B cell (primary cell): ENCODE results near the gene PTPRM. TPM values are rescaled to one million over a fixed set of nuclear protein-coding genes. Genes with fewer than 3 reads are reported as not detected.

Source experiments
- ATAC-seq: fragments of 200-7000 bp; cut with Tn5 transposase; one replicate; pipeline ENCODE4 v1.10.0; 2021; ENCODE audit warnings: low read depth, mild to moderate bottlenecking, moderate number of reproducible peaks, moderate library complexity
- CTCF ChIA-PET: fragments of 350-600 bp; sonication (Branson Sonifier 250); formaldehyde crosslinking; loops from one replicate; lab custom pipeline; 2021; ENCODE audit warnings: antibody characterized with exemption, inconsistent platforms; lab: Charles Lee
- POLR2A ChIA-PET: fragments of 350-600 bp; sonication (Branson Sonifier 250); formaldehyde crosslinking; loops from one replicate; lab custom pipeline; 2021; ENCODE audit warnings: antibody characterized with exemption; lab: Charles Lee
- DNase-seq: peaks from one replicate; pipeline ENCODE4 v3.0.0; 2013
- H2AFZ ChIP-seq: 2 replicates; pipeline ENCODE4 v1.6.1; 2012; ENCODE audit warnings: mild to moderate bottlenecking, low read depth, low read length; ENCODE audit not compliant: insufficient read depth, poor library complexity, severe bottlenecking
- H3K27ac ChIP-seq, 2 donors: 1 replicate in 1 of 2; 2 replicates in 1 of 2; pipeline ENCODE4 v1.5.1; 2012 to 2013; ENCODE audit warnings: low read length in 2 of 2, mild to moderate bottlenecking in 2 of 2, moderate library complexity in 1 of 2
- H3K27me3 ChIP-seq, 4 experiments: fragments of 200-600 bp in 1 of 4; sonication (generic) in 1 of 4; replicated peaks in 1 of 4; 1 replicate in 2 of 4; 2 replicates in 2 of 4; pipeline versions ENCODE4 v1.6.1 to v1.7.0; 2013 to 2016; ENCODE audit warnings: low read length in 3 of 4, mild to moderate bottlenecking in 2 of 4, mixed read lengths in 1 of 4, moderate library complexity in 1 of 4; ENCODE audit not compliant: insufficient read depth in 4 of 4, control insufficient read depth in 3 of 4; ENCODE audit errors: control extremely low read depth in 1 of 4
- H3K36me3 ChIP-seq, 2 experiments: replicated peaks in 1 of 2; 1 replicate in 1 of 2; 2 replicates in 1 of 2; pipeline versions ENCODE4 v1.6.1 to v1.7.1; 2013; ENCODE audit warnings: low read length in 1 of 2; ENCODE audit not compliant: insufficient read depth in 2 of 2, control insufficient read depth in 1 of 2; ENCODE audit errors: control extremely low read depth in 1 of 2, extremely low read depth in 1 of 2
- H3K4me1 ChIP-seq, 2 donors: fragments of 200-600 bp in 1 of 2; sonication (generic) in 1 of 2; 1 replicate in 1 of 2; 2 replicates in 1 of 2; pipeline versions ENCODE4 v1.5.1 to v1.6.1; 2013 to 2017; ENCODE audit warnings: low read length in 2 of 2; ENCODE audit not compliant: control insufficient read depth in 2 of 2, insufficient read depth in 2 of 2
- H3K4me2 ChIP-seq: replicated peaks from 2 replicates; pipeline ENCODE3; 2012; ENCODE audit warnings: mild to moderate bottlenecking, low read depth, low read length; ENCODE audit not compliant: poor library complexity, severe bottlenecking
- H3K4me3 ChIP-seq, 5 experiments: fragments of 200-600 bp in 1 of 5; sonication (generic) in 1 of 5; 1 replicate in 3 of 5; 2 replicates in 2 of 5; pipeline versions ENCODE4 v1.5.1 to v1.7.0; 2011 to 2016; ENCODE audit warnings: low read length in 4 of 5, mild to moderate bottlenecking in 4 of 5, low read depth in 2 of 5, control low read depth in 1 of 5, moderate library complexity in 1 of 5; ENCODE audit not compliant: insufficient read depth in 1 of 5; ENCODE audit errors: control extremely low read depth in 1 of 5, extremely low read depth in 1 of 5
- H3K79me2 ChIP-seq: fragments of 200-600 bp; sonication (generic); one replicate; pipeline ENCODE4 v1.6.0; 2016; ENCODE audit warnings: low read length; ENCODE audit not compliant: control insufficient read depth, insufficient read depth
- H3K9ac ChIP-seq: fragments of 200-600 bp; sonication (generic); 2 replicates; pipeline ENCODE4 v1.6.1; 2017; ENCODE audit warnings: mild to moderate bottlenecking, low read length, moderate library complexity
- H3K9me3 ChIP-seq, 3 donors: one replicate each; pipeline versions ENCODE4 v1.6.1 to v1.7.1; 2013; ENCODE audit warnings: low read length in 2 of 3; ENCODE audit not compliant: control insufficient read depth in 2 of 3, insufficient read depth in 1 of 3; ENCODE audit errors: control extremely low read depth in 1 of 3
- H4K20me1 ChIP-seq: 2 replicates; pipeline ENCODE4 v1.6.0; 2012; ENCODE audit warnings: mild to moderate bottlenecking, low read length; ENCODE audit not compliant: insufficient read depth, control insufficient read depth, poor library complexity, severe bottlenecking
- H3K27ac Mint-ChIP-seq: one replicate; pipeline ENCODE4 v1.8.0; 2021; ENCODE audit warnings: mixed read lengths
- H3K27me3 Mint-ChIP-seq: one replicate; pipeline ENCODE4 v1.8.0; 2021; ENCODE audit warnings: mixed read lengths
- H3K4me1 Mint-ChIP-seq: one replicate; pipeline ENCODE4 v1.8.0; 2021; ENCODE audit warnings: mixed read lengths
- H3K4me3 Mint-ChIP-seq: one replicate; pipeline ENCODE4 v1.8.0; 2021; ENCODE audit warnings: mixed read lengths
- H3K9me3 Mint-ChIP-seq: one replicate; pipeline ENCODE4 v1.8.0; 2022; ENCODE audit warnings: mixed read lengths; ENCODE audit not compliant: insufficient read depth
- CTCF ChIP-seq: fragments of 200-600 bp; IDR thresholded peaks from one replicate; pipeline ENCODE4 v1.8.0; 2022; ENCODE audit warnings: antibody characterized with exemption, mild to moderate bottlenecking
- EZH2 ChIP-seq: IDR thresholded peaks from 2 replicates; pipeline ENCODE4 v1.6.1; 2012; ENCODE audit warnings: borderline replicate concordance, low read depth, mild to moderate bottlenecking, moderate library complexity, low read length; ENCODE audit not compliant: insufficient read depth, poor library complexity, severe bottlenecking
- WGBS: methylation state at CpG from one replicate; pipeline ENCODE4 v1.1.5; 2013; ENCODE audit warnings: missing lambda C conversion rate; ENCODE audit not compliant: insufficient coverage; 5-methylcytosine and 5-hydroxymethylcytosine counted together
- intact Hi-C: fragments of 100-400 bp; cut with micrococcal nuclease; formaldehyde crosslinking; loops from one replicate; pipeline ENCODE4 v1.10.0; 2022
- polyA plus RNA-seq: library from polyadenylated mRNA; depleted of rRNA; stranded (reverse); fragments of >200 nt; gene quantifications from 2 replicates; pipeline ENCODE4 v1.2.3, GENCODE V29; 2012
- total RNA-seq, 2 donors: library from RNA; stranded (reverse); fragments of 120-200 nt in 1 of 2; gene quantifications; 1 replicate in 1 of 2; 2 replicates in 1 of 2; pipeline versions ENCODE4 v1.2.3 to v1.2.4, GENCODE V29; 2013 to 2022

PTPRM gene
- total and polyA plus RNA-seq, 2 donors (not counting 1 experiment from before 2014, with no cell fraction given): 0.20 to 0.89 TPM

GRCh38 chr18:8084160-8084559 lies 517.0 kb downstream of the PTPRM start:
- no peak overlapping the region for H3K4me3 ChIP-seq
- TF ChIP-seq EZH2 (no peak), CTCF (no peak)
- H3K4me2 ChIP-seq: no peak overlapping the region
- intact Hi-C loops: no loop called here
- POLR2A ChIA-PET: no interaction called here
- H3K27me3 ChIP-seq: no peaks in the 10 kb centered on the region
- H3K9me3 Mint-ChIP-seq: no peaks in the 10 kb centered on the region
- H3K79me2 ChIP-seq: no peaks in the 10 kb centered on the region
- ATAC-seq: no peak
- no peak overlapping the region for H3K9ac ChIP-seq
- H2AFZ ChIP-seq: no peak overlapping the region
- no peaks in the 10 kb centered on the region for H4K20me1 ChIP-seq
- no peaks in the 10 kb centered on the region for H3K27me3 Mint-ChIP-seq
- H3K4me3 Mint-ChIP-seq: no peak overlapping the region
- CTCF ChIA-PET: no interaction called here
- no CpG with 5 or more reads among the region's 7 CpGs for WGBS
- H3K4me1 ChIP-seq: no peaks in the 10 kb centered on the region
- no peak overlapping the region for H3K27ac ChIP-seq
- H3K9me3 ChIP-seq: no peaks in the 10 kb centered on the region
- H3K4me1 Mint-ChIP-seq: no peaks in the 10 kb centered on the region
- no peaks in the 10 kb centered on the region for H3K36me3 ChIP-seq
- no peak for DNase-seq
- no peak overlapping the region for H3K27ac Mint-ChIP-seq

- no peaks in the 10 kb centered on the region for H3K36me3 ChIP-seq
- no peaks in the 10 kb centered on the region for H3K27me3 Mint-ChIP-seq
- H3K4me1 ChIP-seq: no peaks in the 10 kb centered on the region
- POLR2A ChIA-PET: no interaction called here
- no peaks in the 10 kb centered on the region for H3K9me3 Mint-ChIP-seq
- no peaks in the 10 kb centered on the region for H3K79me2 ChIP-seq
- no peak overlapping the region for H3K4me3 Mint-ChIP-seq
- CTCF ChIA-PET: no interaction called here
- intact Hi-C loops: no loop called here
- no peak for ATAC-seq
- no peaks in the 10 kb centered on the region for H3K9me3 ChIP-seq
- no peak overlapping the region for H2AFZ ChIP-seq
- DNase-seq: no peak
- H3K4me1 Mint-ChIP-seq: no peaks in the 10 kb centered on the region
- TF ChIP-seq CTCF: no peak
- TF ChIP-seq EZH2: no peak
- H3K27me3 ChIP-seq: no peaks in the 10 kb centered on the region
- WGBS: 80% methylated on average over 1 of the region's 3 CpGs
- no peak overlapping the region for H3K4me2 ChIP-seq
- no peaks in the 10 kb centered on the region for H4K20me1 ChIP-seq
- H3K9ac ChIP-seq: no peak overlapping the region
- H3K27ac ChIP-seq: no peak overlapping the region
- no peak overlapping the region for H3K4me3 ChIP-seq
- no peak overlapping the region for H3K27ac Mint-ChIP-seq
Measured at GRCh38 chr18:8088626-8089025, 521.5 kb downstream of the PTPRM start.
